ENCODE measurements around the gene EXOC4.

EXOC4 gene

GRCh38 chr7:133682364-133683181, 429.7 kb downstream of the EXOC4 start:
- no peak for FAIRE-seq

GRCh38 chr7:133683182-133683454, 430.2 kb downstream of the EXOC4 start:
- FAIRE-seq, result no peak

GRCh38 chr7:133688483-133689239, 435.8 kb downstream of the EXOC4 start:
- FAIRE-seq, result no peak

GRCh38 chr7:133690740-133691139, 437.9 kb downstream of the EXOC4 start:
- FAIRE-seq, result no peak

- no peak for FAIRE-seq
Measured at GRCh38 chr7:133691727-133692610, 439.1 kb downstream of the EXOC4 start.

- no peak for FAIRE-seq
Measured at GRCh38 chr7:133693281-133693680, 440.4 kb downstream of the EXOC4 start.

DNA sequence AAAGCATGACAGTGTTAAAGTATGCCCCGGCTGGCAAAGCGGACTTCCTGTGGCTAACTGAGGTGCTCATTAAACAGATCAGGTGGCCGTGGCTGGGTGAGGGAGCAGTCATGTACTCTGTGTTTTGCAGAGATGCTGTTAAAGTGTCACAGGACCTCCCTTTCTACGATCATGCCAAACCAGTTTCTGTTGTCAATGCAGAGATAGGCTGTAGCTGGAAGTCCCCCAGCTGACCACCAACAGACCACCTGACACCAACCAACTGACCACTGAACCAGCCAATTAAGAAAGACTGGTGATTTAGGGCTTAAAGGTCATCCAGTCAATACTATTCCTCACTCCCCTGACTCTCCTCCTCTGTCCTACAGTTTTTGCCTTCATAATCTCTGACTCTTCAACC, 443.2 kb downstream of the EXOC4 start:
- no peak for FAIRE-seq

DNA sequence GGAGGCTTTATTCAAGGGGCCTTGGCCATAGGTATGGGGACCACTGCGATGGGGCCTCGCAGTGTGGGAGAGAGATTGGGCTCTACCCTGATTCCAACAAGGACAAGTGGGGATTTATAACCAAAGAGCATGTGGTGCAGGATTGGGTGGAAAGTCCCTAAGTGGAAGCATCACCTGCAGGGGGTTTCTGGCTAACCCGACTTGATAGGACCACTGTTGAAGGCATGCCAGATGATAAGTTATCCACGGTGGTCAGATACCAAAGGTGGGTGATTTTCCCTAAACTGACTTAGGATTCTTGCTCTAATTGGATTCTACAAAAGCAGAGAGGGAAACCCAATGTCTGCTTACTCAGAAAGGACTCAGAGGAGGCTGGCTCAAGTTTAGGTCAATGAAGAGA, 444.7 kb downstream of the EXOC4 start:
- FAIRE-seq, result no peak

DNA sequence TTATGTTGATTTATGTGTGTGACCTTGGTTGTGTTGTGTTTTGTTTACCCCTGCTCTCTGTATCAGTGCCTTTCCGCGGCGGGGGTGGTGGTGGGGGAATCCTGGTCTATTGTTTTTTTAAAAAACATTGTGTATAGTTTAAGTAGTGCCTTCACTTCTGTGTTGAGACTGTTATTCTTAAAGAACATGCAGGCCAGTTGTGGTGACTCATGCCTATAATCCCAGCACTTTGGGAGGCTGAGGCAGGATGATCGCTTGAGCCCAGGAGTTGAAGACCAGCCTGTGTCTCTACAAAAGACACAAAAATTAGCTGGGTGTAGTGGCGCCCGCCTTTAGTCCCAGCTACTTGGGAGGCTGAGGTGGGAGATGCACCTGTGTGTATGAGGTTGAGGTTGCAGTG, 445.2 kb downstream of the EXOC4 start:
- no peak for FAIRE-seq

- no peak for FAIRE-seq
Measured at GRCh38 chr7:133699386-133699785, 446.5 kb downstream of the EXOC4 start.

- no peak for FAIRE-seq
Measured at GRCh38 chr7:133702078-133702477, 449.2 kb downstream of the EXOC4 start.

- no peak for FAIRE-seq
Measured at GRCh38 chr7:133702960-133703359, 450.1 kb downstream of the EXOC4 start.

- FAIRE-seq, result no peak
Measured at GRCh38 chr7:133703547-133703946, 450.7 kb downstream of the EXOC4 start.

GRCh38 chr7:133704453-133704852, 451.6 kb downstream of the EXOC4 start:
- no peak for FAIRE-seq

GRCh38 chr7:133705596-133705995, 452.7 kb downstream of the EXOC4 start:
- FAIRE-seq, result no peak

DNA sequence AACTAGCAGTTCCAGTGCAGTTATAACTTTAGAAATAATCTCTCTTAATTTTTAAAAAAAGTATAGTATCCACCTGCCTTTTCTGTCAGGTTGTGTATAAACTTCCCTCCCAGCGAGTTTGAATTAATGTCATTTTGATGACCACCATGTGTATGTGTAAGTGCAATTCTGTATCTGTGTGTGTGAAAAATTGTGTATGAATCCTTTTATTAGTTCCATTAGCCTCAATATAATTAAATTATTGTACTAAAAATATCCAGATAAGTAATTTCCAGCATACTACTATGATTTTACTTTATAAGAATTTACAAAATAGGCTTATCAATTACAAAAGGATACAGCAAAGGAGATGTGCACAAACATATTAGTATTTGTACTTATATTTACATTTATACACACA, 453.1 kb downstream of the EXOC4 start:
- no peak for FAIRE-seq

- no peak for FAIRE-seq
Measured at GRCh38 chr7:133709036-133709880, 456.4 kb downstream of the EXOC4 start.

DNA sequence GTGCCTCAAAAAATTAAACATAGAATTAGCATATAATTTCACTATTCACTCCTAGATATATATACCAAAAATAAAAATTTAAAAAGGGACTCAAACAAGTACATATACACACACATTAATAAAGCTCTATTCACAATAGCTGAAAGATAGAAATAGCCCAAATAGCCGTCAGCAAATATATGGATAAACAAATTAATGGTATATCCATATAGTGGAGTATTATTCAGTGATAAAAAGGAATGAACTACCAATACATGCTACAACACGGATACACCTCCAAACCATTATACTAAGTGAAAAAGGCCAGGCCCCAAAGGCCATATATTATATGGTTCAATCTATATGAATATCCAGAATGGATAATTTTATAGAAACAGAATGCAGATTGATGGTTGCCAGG, 459.7 kb downstream of the EXOC4 start:
- no peak for FAIRE-seq

DNA sequence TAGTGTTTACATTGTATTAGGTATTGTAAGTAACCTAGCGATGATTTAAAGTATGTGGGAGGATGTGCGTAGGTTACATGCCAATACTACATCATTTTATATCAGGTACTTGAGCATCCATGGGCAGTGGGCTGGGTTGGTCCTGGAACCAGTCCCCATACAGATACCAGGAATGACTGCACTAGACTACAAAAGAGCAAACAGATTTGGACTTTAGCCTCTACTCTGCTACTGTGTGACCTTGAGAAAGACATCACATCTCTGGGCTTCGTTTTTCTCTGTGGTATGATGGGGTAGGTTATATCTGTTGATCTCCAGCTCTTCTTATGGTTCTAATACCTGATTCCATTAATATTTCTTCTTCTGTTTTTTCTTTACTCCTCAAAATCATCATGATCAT, 461.8 kb downstream of the EXOC4 start:
- FAIRE-seq, result no peak

DNA sequence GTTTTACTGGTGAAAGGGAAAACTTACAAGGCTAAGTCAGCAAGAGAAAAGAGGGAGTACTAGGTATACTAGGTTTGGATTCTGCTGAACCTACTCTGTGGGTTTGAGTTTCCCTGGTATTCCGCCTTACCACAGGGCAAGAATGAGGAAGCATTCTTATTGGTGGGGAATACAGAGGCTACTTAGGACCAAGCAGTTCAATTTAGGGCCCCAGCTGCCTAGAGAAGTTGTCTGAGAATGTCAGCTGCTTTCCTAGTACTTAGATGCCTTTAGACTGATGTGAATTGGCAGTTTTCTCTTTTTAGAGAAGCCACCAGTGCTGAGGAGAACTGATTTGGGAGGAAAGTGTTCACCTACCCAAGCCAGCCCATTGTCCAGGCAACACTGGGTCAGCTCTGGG, 465.3 kb downstream of the EXOC4 start:
- no peak for FAIRE-seq

DNA sequence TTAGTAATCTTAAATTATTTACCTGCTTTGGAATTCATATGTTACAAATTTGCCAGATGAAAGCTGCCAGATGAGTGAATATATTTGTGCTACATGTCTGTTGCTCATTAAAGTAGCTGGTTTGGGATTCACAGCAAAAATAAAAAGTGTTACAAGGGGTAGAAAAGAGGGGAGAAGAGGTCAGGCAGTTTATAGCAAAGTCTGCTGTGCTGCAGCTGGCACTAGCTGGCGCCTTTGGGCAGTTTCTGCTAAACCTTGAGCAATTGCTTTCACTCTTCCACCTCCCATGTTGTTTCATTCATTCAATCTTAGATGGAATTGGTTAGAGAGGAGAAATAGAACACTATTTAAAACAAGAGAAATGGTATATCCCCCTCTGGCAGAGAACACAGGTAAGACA, 470.2 kb downstream of the EXOC4 start:
- FAIRE-seq, result no peak

DNA sequence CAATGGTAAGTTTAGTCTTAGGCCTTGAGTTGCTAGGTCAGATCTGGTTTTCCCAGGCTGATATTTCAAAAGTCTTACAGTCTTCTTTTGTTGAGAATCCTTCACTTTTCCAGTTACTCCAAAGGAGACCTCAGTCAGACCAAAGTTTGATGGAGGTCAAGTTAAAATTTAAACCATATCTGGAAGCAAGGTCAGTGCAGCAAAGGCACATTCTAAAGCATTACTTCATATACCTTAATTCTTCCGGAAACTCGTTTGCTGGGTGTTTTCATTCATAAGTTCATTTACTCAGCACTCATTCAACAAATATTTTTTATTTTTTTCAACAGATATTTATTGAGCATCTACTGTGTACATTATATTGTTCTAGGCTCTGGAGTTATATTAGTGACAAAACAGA, 471.3 kb downstream of the EXOC4 start:
- no peak for FAIRE-seq

DNA sequence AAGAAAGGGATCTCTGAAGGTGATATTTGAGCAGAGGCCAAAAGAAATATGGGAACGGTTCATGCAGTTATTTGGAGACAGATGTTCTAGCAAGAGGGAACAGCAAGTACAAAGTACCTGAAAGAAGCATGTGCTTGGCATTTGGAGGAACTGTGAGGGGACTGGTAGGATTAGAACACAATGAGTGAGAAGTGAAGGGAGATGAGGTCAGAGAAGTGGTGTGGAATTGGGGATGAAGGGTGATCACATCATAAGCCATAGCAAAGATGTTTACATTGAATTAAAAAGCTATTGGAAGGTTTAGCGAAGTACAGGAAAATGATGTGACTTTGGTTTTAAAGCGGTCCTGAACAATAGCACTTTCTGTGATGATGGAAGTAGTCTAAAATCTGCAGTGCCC, 471.8 kb downstream of the EXOC4 start:
- FAIRE-seq, result no peak
